ENCODE results near the gene TTC7B. TPM values are rescaled to one million over a fixed set of nuclear protein-coding genes. Genes with fewer than 3 reads are reported as not detected.

The TTC7B gene
- total RNA-seq, 2 experiments from 2014 or later, result 1.2 to 1.3 TPM

- DNase-seq (peak in 1 of 14 experiments; percentile 13), ATAC-seq (ENCODE audit: poor library complexity) (no peak)
- no peak overlapping the region for H3K27ac ChIP-seq (ENCODE audit: low read depth in 1 of 2, low read length in 2 of 2)
- Mint-ChIP-seq H3K36me3 (ENCODE audit: low read depth) (no peaks in the 10 kb centered on the region), H3K27ac (no peak overlapping the region), H3K27me3 (peaks cover 15% of the 10 kb centered on the region), H3K4me3 (no peak overlapping the region), H3K4me1 (ENCODE audit: low read depth) (no peaks in the 10 kb centered on the region), H3K9me3 (no peaks in the 10 kb centered on the region)
- H3K9me3 ChIP-seq (ENCODE audit: control insufficient read depth in 1 of 2, insufficient read depth in 1 of 2, low read length in 2 of 2), result no peaks in the 10 kb centered on the region
- no peaks in the 10 kb centered on the region for H3K36me3 ChIP-seq (ENCODE audit: insufficient read depth, low read length)
- intact Hi-C loops (cut with DNase I, micrococcal nuclease), result loop anchor here in 1 of 2 experiments (10.0 kb wide), 1 partner anchor 243 kb away; no protein-coding TSS in a partner anchor
- ChIA-PET POLR2A (no interaction called here), CTCF (no interaction called here)
- no peak overlapping the region for H3K4me3 ChIP-seq (ENCODE audit: low read length)
- H3K4me1 ChIP-seq (ENCODE audit: insufficient read depth, low read length), result no peaks in the 10 kb centered on the region
- no peaks in the 10 kb centered on the region for H3K27me3 ChIP-seq (ENCODE audit: control insufficient read depth in 1 of 2, insufficient read depth in 2 of 2, low read length in 2 of 2)
- TF ChIP-seq CTCF (IDR thresholded peaks at IDR 0.05), result no peak
These were observed 207.9 kb downstream of the TTC7B start for GRCh38 chr14:90608281-90608680.

- intact Hi-C loops (cut with DNase I, micrococcal nuclease), result loop anchor here in 1 of 2 experiments (10.0 kb wide), 1 partner anchor 242 kb away; no protein-coding TSS in a partner anchor
- H3K36me3 ChIP-seq (ENCODE audit: insufficient read depth, low read length), result no peaks in the 10 kb centered on the region
- no peaks in the 10 kb centered on the region for H3K36me3 Mint-ChIP-seq (ENCODE audit: low read depth)
- H3K9me3 Mint-ChIP-seq, result no peaks in the 10 kb centered on the region
- ChIA-PET POLR2A (no interaction called here), CTCF (interaction anchor here (0.6 kb wide), 1 partner anchor 18 kb away, joined by 3 read pairs; no protein-coding TSS in a partner anchor)
- no peaks in the 10 kb centered on the region for H3K9me3 ChIP-seq (ENCODE audit: control insufficient read depth in 1 of 2, insufficient read depth in 1 of 2, low read length in 2 of 2)
- H3K4me3 ChIP-seq (ENCODE audit: low read length), result no peak overlapping the region
- no peak for TF ChIP-seq CTCF (IDR thresholded peaks at IDR 0.05)
- H3K4me1 Mint-ChIP-seq (ENCODE audit: low read depth), result no peaks in the 10 kb centered on the region
- H3K27ac Mint-ChIP-seq, result no peak overlapping the region
- no peak overlapping the region for H3K4me3 Mint-ChIP-seq
- no peaks in the 10 kb centered on the region for H3K27me3 ChIP-seq (ENCODE audit: control insufficient read depth in 1 of 2, insufficient read depth in 2 of 2, low read length in 2 of 2)
- ATAC-seq (ENCODE audit: poor library complexity), result no peak
- H3K4me1 ChIP-seq (ENCODE audit: insufficient read depth, low read length), result no peaks in the 10 kb centered on the region
- no peak for DNase-seq
- H3K27me3 Mint-ChIP-seq, result peaks cover 22% of the 10 kb centered on the region
- H3K27ac ChIP-seq (ENCODE audit: low read depth in 1 of 2, low read length in 2 of 2), result no peak overlapping the region
These were observed 209.1 kb downstream of the TTC7B start for GRCh38 chr14:90607141-90607540.

- H3K36me3 ChIP-seq (ENCODE audit: insufficient read depth, low read length), result no peaks in the 10 kb centered on the region
- Mint-ChIP-seq H3K4me3 (no peak overlapping the region), H3K27ac (no peak overlapping the region), H3K4me1 (ENCODE audit: low read depth) (no peaks in the 10 kb centered on the region), H3K27me3 (peaks cover 27% of the 10 kb centered on the region), H3K36me3 (ENCODE audit: low read depth) (no peaks in the 10 kb centered on the region), H3K9me3 (no peaks in the 10 kb centered on the region)
- H3K27ac ChIP-seq (ENCODE audit: low read depth in 1 of 2, low read length in 2 of 2), result no peak overlapping the region
- H3K27me3 ChIP-seq (ENCODE audit: control insufficient read depth in 1 of 2, insufficient read depth in 2 of 2, low read length in 2 of 2), result no peaks in the 10 kb centered on the region
- DNase-seq (no peak), ATAC-seq (ENCODE audit: poor library complexity) (no peak)
- no peaks in the 10 kb centered on the region for H3K4me1 ChIP-seq (ENCODE audit: insufficient read depth, low read length)
- H3K4me3 ChIP-seq (ENCODE audit: low read length), result no peak overlapping the region
- intact Hi-C loops (cut with DNase I, micrococcal nuclease), result loop anchor here in 1 of 2 experiments (10.0 kb wide), 1 partner anchor 242 kb away; no protein-coding TSS in a partner anchor
- ChIA-PET CTCF (interaction anchor here (0.6 kb wide), 1 partner anchor 17 kb away, joined by 3 read pairs; no protein-coding TSS in a partner anchor), POLR2A (no interaction called here)
- H3K9me3 ChIP-seq (ENCODE audit: control insufficient read depth in 1 of 2, insufficient read depth in 1 of 2, low read length in 2 of 2), result no peaks in the 10 kb centered on the region
- no peak for TF ChIP-seq CTCF (IDR thresholded peaks at IDR 0.05)
These were observed 209.8 kb downstream of the TTC7B start for GRCh38 chr14:90606434-90606833.

Data from CD4-positive, alpha-beta T cell (primary cell).